B cell (primary cell): ENCODE results near the gene ZNF732. TPM values are rescaled to one million over a fixed set of nuclear protein-coding genes. Genes with fewer than 3 reads are reported as not detected.
"Not testable (repeated sequence)": the region's sequence is repeated elsewhere in the genome, so short reads cannot be mapped to it uniquely, and the experiment has no call there.

Experiments
- ATAC-seq: fragments of 200-7000 bp; cut with Tn5 transposase; one replicate; pipeline ENCODE4 v1.10.0; 2021; ENCODE audit warnings: low read depth, mild to moderate bottlenecking, moderate number of reproducible peaks, moderate library complexity
- CTCF ChIA-PET: fragments of 350-600 bp; sonication (Branson Sonifier 250); formaldehyde crosslinking; loops from one replicate; lab custom pipeline; 2021; ENCODE audit warnings: antibody characterized with exemption, inconsistent platforms; lab: Charles Lee
- POLR2A ChIA-PET: fragments of 350-600 bp; sonication (Branson Sonifier 250); formaldehyde crosslinking; loops from one replicate; lab custom pipeline; 2021; ENCODE audit warnings: antibody characterized with exemption; lab: Charles Lee
- DNase-seq: peaks from one replicate; pipeline ENCODE4 v3.0.0; 2013
- H2AFZ ChIP-seq: 2 replicates; pipeline ENCODE4 v1.6.1; 2012; ENCODE audit warnings: mild to moderate bottlenecking, low read depth, low read length; ENCODE audit not compliant: insufficient read depth, poor library complexity, severe bottlenecking
- H3K27ac ChIP-seq, 2 donors: 1 replicate in 1 of 2; 2 replicates in 1 of 2; pipeline ENCODE4 v1.5.1; 2012 to 2013; ENCODE audit warnings: low read length in 2 of 2, mild to moderate bottlenecking in 2 of 2, moderate library complexity in 1 of 2
- H3K27me3 ChIP-seq, 4 experiments: fragments of 200-600 bp in 1 of 4; sonication (generic) in 1 of 4; replicated peaks in 1 of 4; 1 replicate in 2 of 4; 2 replicates in 2 of 4; pipeline versions ENCODE4 v1.6.1 to v1.7.0; 2013 to 2016; ENCODE audit warnings: low read length in 3 of 4, mild to moderate bottlenecking in 2 of 4, mixed read lengths in 1 of 4, moderate library complexity in 1 of 4; ENCODE audit not compliant: insufficient read depth in 4 of 4, control insufficient read depth in 3 of 4; ENCODE audit errors: control extremely low read depth in 1 of 4
- H3K36me3 ChIP-seq, 2 experiments: replicated peaks in 1 of 2; 1 replicate in 1 of 2; 2 replicates in 1 of 2; pipeline versions ENCODE4 v1.6.1 to v1.7.1; 2013; ENCODE audit warnings: low read length in 1 of 2; ENCODE audit not compliant: insufficient read depth in 2 of 2, control insufficient read depth in 1 of 2; ENCODE audit errors: control extremely low read depth in 1 of 2, extremely low read depth in 1 of 2
- H3K4me1 ChIP-seq, 2 donors: fragments of 200-600 bp in 1 of 2; sonication (generic) in 1 of 2; 1 replicate in 1 of 2; 2 replicates in 1 of 2; pipeline versions ENCODE4 v1.5.1 to v1.6.1; 2013 to 2017; ENCODE audit warnings: low read length in 2 of 2; ENCODE audit not compliant: control insufficient read depth in 2 of 2, insufficient read depth in 2 of 2
- H3K4me2 ChIP-seq: replicated peaks from 2 replicates; pipeline ENCODE3; 2012; ENCODE audit warnings: mild to moderate bottlenecking, low read depth, low read length; ENCODE audit not compliant: poor library complexity, severe bottlenecking
- H3K4me3 ChIP-seq, 5 experiments: fragments of 200-600 bp in 1 of 5; sonication (generic) in 1 of 5; 1 replicate in 3 of 5; 2 replicates in 2 of 5; pipeline versions ENCODE4 v1.5.1 to v1.7.0; 2011 to 2016; ENCODE audit warnings: low read length in 4 of 5, mild to moderate bottlenecking in 4 of 5, low read depth in 2 of 5, control low read depth in 1 of 5, moderate library complexity in 1 of 5; ENCODE audit not compliant: insufficient read depth in 1 of 5; ENCODE audit errors: control extremely low read depth in 1 of 5, extremely low read depth in 1 of 5
- H3K79me2 ChIP-seq: fragments of 200-600 bp; sonication (generic); one replicate; pipeline ENCODE4 v1.6.0; 2016; ENCODE audit warnings: low read length; ENCODE audit not compliant: control insufficient read depth, insufficient read depth
- H3K9ac ChIP-seq: fragments of 200-600 bp; sonication (generic); 2 replicates; pipeline ENCODE4 v1.6.1; 2017; ENCODE audit warnings: mild to moderate bottlenecking, low read length, moderate library complexity
- H3K9me3 ChIP-seq, 3 donors: one replicate each; pipeline versions ENCODE4 v1.6.1 to v1.7.1; 2013; ENCODE audit warnings: low read length in 2 of 3; ENCODE audit not compliant: control insufficient read depth in 2 of 3, insufficient read depth in 1 of 3; ENCODE audit errors: control extremely low read depth in 1 of 3
- H4K20me1 ChIP-seq: 2 replicates; pipeline ENCODE4 v1.6.0; 2012; ENCODE audit warnings: mild to moderate bottlenecking, low read length; ENCODE audit not compliant: insufficient read depth, control insufficient read depth, poor library complexity, severe bottlenecking
- H3K27ac Mint-ChIP-seq: one replicate; pipeline ENCODE4 v1.8.0; 2021; ENCODE audit warnings: mixed read lengths
- H3K27me3 Mint-ChIP-seq: one replicate; pipeline ENCODE4 v1.8.0; 2021; ENCODE audit warnings: mixed read lengths
- H3K4me1 Mint-ChIP-seq: one replicate; pipeline ENCODE4 v1.8.0; 2021; ENCODE audit warnings: mixed read lengths
- H3K4me3 Mint-ChIP-seq: one replicate; pipeline ENCODE4 v1.8.0; 2021; ENCODE audit warnings: mixed read lengths
- H3K9me3 Mint-ChIP-seq: one replicate; pipeline ENCODE4 v1.8.0; 2022; ENCODE audit warnings: mixed read lengths; ENCODE audit not compliant: insufficient read depth
- CTCF ChIP-seq: fragments of 200-600 bp; IDR thresholded peaks from one replicate; pipeline ENCODE4 v1.8.0; 2022; ENCODE audit warnings: antibody characterized with exemption, mild to moderate bottlenecking
- EZH2 ChIP-seq: IDR thresholded peaks from 2 replicates; pipeline ENCODE4 v1.6.1; 2012; ENCODE audit warnings: borderline replicate concordance, low read depth, mild to moderate bottlenecking, moderate library complexity, low read length; ENCODE audit not compliant: insufficient read depth, poor library complexity, severe bottlenecking
- WGBS: methylation state at CpG from one replicate; pipeline ENCODE4 v1.1.5; 2013; ENCODE audit warnings: missing lambda C conversion rate; ENCODE audit not compliant: insufficient coverage; 5-methylcytosine and 5-hydroxymethylcytosine counted together
- intact Hi-C: fragments of 100-400 bp; cut with micrococcal nuclease; formaldehyde crosslinking; loops from one replicate; pipeline ENCODE4 v1.10.0; 2022
- polyA plus RNA-seq: library from polyadenylated mRNA; depleted of rRNA; stranded (reverse); fragments of >200 nt; gene quantifications from 2 replicates; pipeline ENCODE4 v1.2.3, GENCODE V29; 2012
- total RNA-seq, 2 donors: library from RNA; stranded (reverse); fragments of 120-200 nt in 1 of 2; gene quantifications; 1 replicate in 1 of 2; 2 replicates in 1 of 2; pipeline versions ENCODE4 v1.2.3 to v1.2.4, GENCODE V29; 2013 to 2022

ZNF732 gene
- total and polyA plus RNA-seq, 2 donors (not counting 1 experiment from before 2014, with no cell fraction given), result not detected

DNA sequence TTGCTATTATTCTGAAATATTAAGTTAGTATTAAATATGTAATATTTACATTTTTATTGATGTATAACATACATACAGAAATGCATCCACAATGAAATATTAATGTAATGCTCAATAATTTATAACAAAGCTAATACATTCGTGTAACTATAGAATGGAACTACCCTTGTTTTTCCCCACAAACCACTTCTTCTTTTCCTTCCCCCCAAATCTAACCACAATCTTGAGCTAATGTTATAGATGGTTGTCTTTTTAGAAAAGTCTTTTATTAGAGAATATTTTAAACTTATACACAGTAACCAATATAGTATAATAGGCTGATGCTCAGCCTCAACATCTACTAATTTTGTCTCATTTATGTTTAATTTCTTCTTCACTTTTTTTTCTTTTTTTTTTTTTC, 4.5 kb upstream of the ZNF732 start:
- Histone ChIP-seq H3K79me2 (no peaks in the 10 kb centered on the region), H3K4me1 (peaks cover 12 to 20% of the 10 kb centered on the region in 2 donors), H3K4me3 (no peak overlapping the region), H3K9me3 (peaks cover 4 to 71% (median 65%) of the 10 kb centered on the region in 3 donors), H3K27me3 (peaks cover 0 to 6% (median 0%) of the 10 kb centered on the region in 4 experiments), H3K36me3 (no peaks in the 10 kb centered on the region), H2AFZ (no peak overlapping the region), H3K27ac (no peak overlapping the region), H3K4me2 (no peak overlapping the region), H4K20me1 (no peaks in the 10 kb centered on the region), H3K9ac (no peak overlapping the region)
- ChIA-PET CTCF (no interaction called here), POLR2A (no interaction called here)
- no peak for ATAC-seq
- H3K27ac Mint-ChIP-seq, result no peak overlapping the region
- intact Hi-C loops, result no loop called here
- peaks cover 7% of the 10 kb centered on the region for H3K9me3 Mint-ChIP-seq
- no CpG with 5 or more reads among the region's 1 CpG for WGBS
- TF ChIP-seq CTCF (no peak), EZH2 (no peak)
- peaks cover 28% of the 10 kb centered on the region for H3K4me1 Mint-ChIP-seq
- no peaks in the 10 kb centered on the region for H3K27me3 Mint-ChIP-seq
- DNase-seq, result no peak
- no peak overlapping the region for H3K4me3 Mint-ChIP-seq

DNA sequence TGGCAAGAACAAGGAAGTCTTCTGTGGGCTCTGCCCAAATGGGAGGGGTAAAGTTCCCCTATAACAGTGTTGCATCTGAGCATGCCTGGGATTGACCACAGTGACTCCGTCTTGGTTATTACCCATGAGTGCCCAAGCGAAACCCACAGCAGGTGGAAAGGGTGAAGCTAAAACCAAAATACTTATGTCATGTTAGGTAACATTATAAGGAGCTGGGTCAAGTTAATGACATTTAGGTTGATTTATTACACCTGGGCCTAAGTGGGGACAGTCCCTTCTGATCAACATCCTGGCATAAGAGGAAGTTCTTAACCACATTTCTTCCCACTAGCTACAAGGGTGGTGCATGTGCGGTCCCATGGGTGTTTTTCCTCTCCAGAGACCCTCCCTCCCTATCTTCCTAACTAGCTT, 1.3 kb upstream of the ZNF732 start:
- TF ChIP-seq CTCF, result no peak
- no peak for TF ChIP-seq EZH2
- Histone ChIP-seq H3K27me3 (peaks cover 0 to 4% (median 0%) of the 10 kb centered on the region in 4 experiments), H3K27ac (peak overlapping the region in 1 of 2 donors; percentile 72), H2AFZ (no peak overlapping the region), H3K9ac (no peak overlapping the region), H3K9me3 (peaks cover 7 to 75% (median 71%) of the 10 kb centered on the region in 3 donors), H3K4me2 (no peak overlapping the region), H3K79me2 (no peaks in the 10 kb centered on the region), H3K4me1 (peaks cover 12 to 20% of the 10 kb centered on the region in 2 donors), H4K20me1 (no peaks in the 10 kb centered on the region), H3K4me3 (peak overlapping the region in 1 of 5 experiments; percentile 1), H3K36me3 (no peaks in the 10 kb centered on the region)
- ChIA-PET POLR2A (no interaction called here), CTCF (interaction anchor here (0.6 kb wide), 1 partner anchor 51 kb away, joined by 4 read pairs; no protein-coding TSS in a partner anchor)
- Mint-ChIP-seq H3K27ac (peak overlapping the region; percentile 83), H3K27me3 (peaks cover 5% of the 10 kb centered on the region), H3K9me3 (peaks cover 18% of the 10 kb centered on the region), H3K4me1 (peaks cover 25% of the 10 kb centered on the region), H3K4me3 (peak overlapping the region; percentile 16)
- intact Hi-C loops, result no loop called here
- peak; percentile 81 for DNase-seq
- ATAC-seq, result peak; percentile 77
- no CpG with 5 or more reads among the region's 3 CpGs for WGBS

- H3K27me3 ChIP-seq, H3K4me2 ChIP-seq, intact Hi-C loops, H3K27ac ChIP-seq, ATAC-seq, DNase-seq, H3K27ac Mint-ChIP-seq, H3K27me3 Mint-ChIP-seq, CTCF ChIA-PET, H3K79me2 ChIP-seq, H3K9ac ChIP-seq, POLR2A ChIA-PET, H3K36me3 ChIP-seq, H4K20me1 ChIP-seq, H3K4me3 Mint-ChIP-seq, H2AFZ ChIP-seq: not testable (repeated sequence)
- peak overlapping the region in 1 of 5 experiments; percentile 39 for H3K4me3 ChIP-seq
- H3K4me1 Mint-ChIP-seq, result peaks cover 23% of the 10 kb centered on the region
- peaks cover 7 to 66% (median 63%) of the 10 kb centered on the region in 3 donors for H3K9me3 ChIP-seq
- peaks cover 12 to 19% of the 10 kb centered on the region in 2 donors for H3K4me1 ChIP-seq
- WGBS, result 30% methylated on average over 9 of the region's 20 CpGs
- H3K9me3 Mint-ChIP-seq, result peaks cover 16% of the 10 kb centered on the region
Observed at GRCh38 chr4:304516-304915, 758 bp downstream of the ZNF732 start.
